Measurements from ENCODE around the gene ANKRA2. TPM values are rescaled to one million over a fixed set of nuclear protein-coding genes. Genes with fewer than 3 reads are reported as not detected.
A peak's percentile ranks its signal among the peaks of the same experiment; 100 is the strongest.

ANKRA2 gene
- total RNA-seq, 2 donors from 2014 or later: 17.5 to 18.3 TPM

GRCh38 chr5:73564675-73565074 lies 764 bp downstream of the ANKRA2 start:
- peak overlapping the region; percentile 81 to 96 for H3K9ac ChIP-seq (ENCODE audit: low read depth in 2 of 2, low read length in 2 of 2)
- intact Hi-C loops (cut with DNase I): no loop called here
- H3K4me1 ChIP-seq: peaks cover 21% of the 10 kb centered on the region
- DNase-seq: no peak
- peak overlapping the region; percentile 84 for H3K4me3 ChIP-seq
- no peak for TF ChIP-seq CTCF (IDR thresholded peaks at IDR 0.05)
- peak overlapping the region; percentile 89 for H3K27ac ChIP-seq
- H3K27me3 ChIP-seq: no peaks in the 10 kb centered on the region
- no peaks in the 10 kb centered on the region for H3K36me3 ChIP-seq
- no peaks in the 10 kb centered on the region for H3K9me3 ChIP-seq

GRCh38 chr5:73564018-73564417 lies 1.4 kb downstream of the ANKRA2 start:
- H3K27ac ChIP-seq: no peak overlapping the region
- H3K9ac ChIP-seq (ENCODE audit: low read depth in 2 of 2, low read length in 2 of 2): peak overlapping the region in 1 of 2 donors; percentile 96
- no peaks in the 10 kb centered on the region for H3K9me3 ChIP-seq
- peak overlapping the region; percentile 84 for H3K4me3 ChIP-seq
- H3K36me3 ChIP-seq: peaks cover 2% of the 10 kb centered on the region
- no peaks in the 10 kb centered on the region for H3K27me3 ChIP-seq
- no peak for DNase-seq
- intact Hi-C loops (cut with DNase I): no loop called here
- no peak for TF ChIP-seq CTCF (IDR thresholded peaks at IDR 0.05)
- peaks cover 21% of the 10 kb centered on the region for H3K4me1 ChIP-seq

GRCh38 chr5:73558950-73559349 lies 6.5 kb downstream of the ANKRA2 start:
- TF ChIP-seq CTCF (IDR thresholded peaks at IDR 0.05): no peak
- Histone ChIP-seq H3K27ac (no peak overlapping the region), H3K9ac (ENCODE audit: low read depth in 2 of 2, low read length in 2 of 2) (no peak overlapping the region), H3K27me3 (no peaks in the 10 kb centered on the region), H3K9me3 (no peaks in the 10 kb centered on the region), H3K4me3 (no peak overlapping the region), H3K4me1 (peaks cover 7% of the 10 kb centered on the region), H3K36me3 (peaks cover 2% of the 10 kb centered on the region)
- no peak for DNase-seq
- intact Hi-C loops (cut with DNase I): no loop called here

- Histone ChIP-seq H3K36me3 (no peaks in the 10 kb centered on the region), H3K4me3 (no peak overlapping the region), H3K9ac (ENCODE audit: low read depth in 2 of 2, low read length in 2 of 2) (no peak overlapping the region), H3K9me3 (no peaks in the 10 kb centered on the region), H3K27me3 (no peaks in the 10 kb centered on the region), H3K27ac (no peak overlapping the region), H3K4me1 (no peaks in the 10 kb centered on the region)
- TF ChIP-seq CTCF (IDR thresholded peaks at IDR 0.05): no peak
- intact Hi-C loops (cut with DNase I): no loop called here
- no peak for DNase-seq
Measured at GRCh38 chr5:73552642-73553041, 12.8 kb downstream of the ANKRA2 start.

GRCh38 chr5:73550016-73550415 lies 15.4 kb downstream of the ANKRA2 start:
- DNase-seq: no peak
- Histone ChIP-seq H3K9ac (ENCODE audit: low read depth in 2 of 2, low read length in 2 of 2) (no peak overlapping the region), H3K4me3 (no peak overlapping the region), H3K9me3 (no peaks in the 10 kb centered on the region), H3K27ac (no peak overlapping the region), H3K27me3 (no peaks in the 10 kb centered on the region), H3K4me1 (no peaks in the 10 kb centered on the region), H3K36me3 (no peaks in the 10 kb centered on the region)
- TF ChIP-seq CTCF (IDR thresholded peaks at IDR 0.05): no peak
- intact Hi-C loops (cut with DNase I): no loop called here

- H3K9me3 ChIP-seq: no peaks in the 10 kb centered on the region
- no peak for TF ChIP-seq CTCF (IDR thresholded peaks at IDR 0.05)
- intact Hi-C loops (cut with DNase I): no loop called here
- DNase-seq: no peak
- H3K27me3 ChIP-seq: no peaks in the 10 kb centered on the region
- H3K4me3 ChIP-seq: no peak overlapping the region
- H3K27ac ChIP-seq: no peak overlapping the region
- no peaks in the 10 kb centered on the region for H3K36me3 ChIP-seq
- H3K9ac ChIP-seq (ENCODE audit: low read depth in 2 of 2, low read length in 2 of 2): no peak overlapping the region
- peaks cover 8% of the 10 kb centered on the region for H3K4me1 ChIP-seq
Measured at GRCh38 chr5:73545403-73545779, 20.0 kb downstream of the ANKRA2 start.
